Cardiac muscle cell (in vitro differentiated cells and primary cell): ENCODE measurements around the gene CEP164. TPM values are rescaled to one million over a fixed set of nuclear protein-coding genes. Genes with fewer than 3 reads are reported as not detected.

Experiments
- DNase-seq, 2 donors: peaks; one replicate each; pipeline versions ENCODE4 v3.0.0 to v3.0.0-alpha.2; 2010 to 2017; ENCODE audit warnings: low read depth in 1 of 2, low spot score in 1 of 2
- H3K27ac ChIP-seq: fragments of 200-600 bp; sonication (generic); 2 replicates; pipeline ENCODE4 v1.5.1; 2016
- H3K27me3 ChIP-seq: fragments of 200-600 bp; sonication (generic); 2 replicates; pipeline ENCODE4 v1.6.0; 2016; ENCODE audit warnings: control low read depth
- H3K36me3 ChIP-seq: fragments of 200-600 bp; sonication (generic); 2 replicates; pipeline ENCODE4 v1.5.1; 2016; ENCODE audit warnings: control low read depth
- H3K4me1 ChIP-seq: fragments of 200-600 bp; sonication (generic); 2 replicates; pipeline ENCODE4 v1.8.1; 2017; ENCODE audit warnings: low read depth, mild to moderate bottlenecking, mixed run types
- H3K4me3 ChIP-seq: fragments of 200-600 bp; sonication (generic); 2 replicates; pipeline ENCODE4 v1.5.1; 2016; ENCODE audit warnings: mild to moderate bottlenecking
- H3K9me3 ChIP-seq: fragments of 200-600 bp; sonication (generic); 2 replicates; pipeline ENCODE4 v1.5.1; 2017; ENCODE audit warnings: low read depth, mild to moderate bottlenecking, control low read depth
- CTCF ChIP-seq: IDR thresholded peaks from 2 replicates; pipeline ENCODE4 v1.5.1; 2012; ENCODE audit warnings: low read depth, mild to moderate bottlenecking, low read length
- polyA plus RNA-seq: library from polyadenylated mRNA; unstranded; fragments of >200 nt; fragmentation: Nextera tagmentation; extraction: Ambion mirVana; gene quantifications from 2 replicates; pipeline ENCODE4 v1.2.1, GENCODE V29; 2016
- total RNA-seq: library from RNA; depleted of rRNA; stranded (reverse); fragments of >200 nt; gene quantifications from 2 replicates; pipeline ENCODE4 v1.2.3, GENCODE V29; 2016

The CEP164 gene
- total and polyA plus RNA-seq, 2 experiments from 2014 or later: 22.6 to 31.8 TPM

GRCh38 chr11:117442869-117443239 lies 115.2 kb downstream of the CEP164 start:
- Histone ChIP-seq H3K36me3 (no peaks in the 10 kb centered on the region), H3K27ac (no peak overlapping the region), H3K27me3 (peaks cover 6% of the 10 kb centered on the region), H3K4me3 (no peak overlapping the region), H3K9me3 (no peaks in the 10 kb centered on the region), H3K4me1 (no peaks in the 10 kb centered on the region)
- DNase-seq: no peak
- no peak for TF ChIP-seq CTCF

- Histone ChIP-seq H3K27ac (no peak overlapping the region), H3K27me3 (peaks cover 6% of the 10 kb centered on the region), H3K4me1 (no peaks in the 10 kb centered on the region), H3K4me3 (no peak overlapping the region), H3K36me3 (no peaks in the 10 kb centered on the region), H3K9me3 (no peaks in the 10 kb centered on the region)
- peak; percentile 57 to 78 for DNase-seq
- TF ChIP-seq CTCF: peak; percentile 68
These were observed 115.9 kb downstream of the CEP164 start for GRCh38 chr11:117443266-117444186.

- H3K9me3 ChIP-seq: no peaks in the 10 kb centered on the region
- DNase-seq: no peak
- no peak overlapping the region for H3K4me3 ChIP-seq
- H3K27me3 ChIP-seq: peaks cover 6% of the 10 kb centered on the region
- no peak for TF ChIP-seq CTCF
- H3K27ac ChIP-seq: no peak overlapping the region
- H3K4me1 ChIP-seq: no peaks in the 10 kb centered on the region
- no peaks in the 10 kb centered on the region for H3K36me3 ChIP-seq
These were observed 116.6 kb downstream of the CEP164 start for GRCh38 chr11:117444256-117444655.

- Histone ChIP-seq H3K4me3 (no peak overlapping the region), H3K27me3 (peaks cover 6% of the 10 kb centered on the region), H3K27ac (no peak overlapping the region), H3K36me3 (no peaks in the 10 kb centered on the region), H3K4me1 (no peaks in the 10 kb centered on the region), H3K9me3 (no peaks in the 10 kb centered on the region)
- no peak for DNase-seq
- TF ChIP-seq CTCF: no peak
These were observed 117.3 kb downstream of the CEP164 start for GRCh38 chr11:117444711-117445658.

- TF ChIP-seq CTCF: no peak
- peaks cover 2% of the 10 kb centered on the region for H3K27me3 ChIP-seq
- H3K4me3 ChIP-seq: no peak overlapping the region
- no peak for DNase-seq
- H3K27ac ChIP-seq: no peak overlapping the region
- no peaks in the 10 kb centered on the region for H3K9me3 ChIP-seq
- H3K36me3 ChIP-seq: no peaks in the 10 kb centered on the region
- H3K4me1 ChIP-seq: no peaks in the 10 kb centered on the region
These were observed 121.5 kb downstream of the CEP164 start for GRCh38 chr11:117449111-117449693.
